ENCODE measurements around the gene SMIM23. TPM values are rescaled to one million over a fixed set of nuclear protein-coding genes. Genes with fewer than 3 reads are reported as not detected.

SMIM23 gene
- polyA plus RNA-seq, 3 donors: not detected

DNA sequence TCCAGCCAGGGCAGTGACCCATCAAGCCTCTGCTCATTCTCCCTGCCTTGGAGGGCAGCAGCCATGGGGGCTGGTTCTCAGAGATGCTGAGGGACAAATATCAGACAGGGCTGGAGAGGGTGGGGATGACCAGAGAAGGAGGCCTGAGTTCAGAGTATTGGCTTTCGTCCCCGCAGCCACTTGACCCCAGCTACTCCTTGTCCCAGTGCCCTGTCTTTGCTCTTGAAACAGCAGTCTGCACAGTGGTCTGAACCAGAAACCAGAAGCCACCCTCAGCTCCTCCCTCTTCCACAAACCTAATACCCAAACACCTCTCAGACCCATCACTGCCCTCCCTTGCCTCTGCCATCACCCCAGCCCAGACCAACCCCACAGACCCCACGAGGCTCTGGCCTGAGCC, 36.3 kb upstream of the SMIM23 start:
- no peaks in the 10 kb centered on the region for H3K9me3 ChIP-seq (replicated peaks in 1 of 2; ENCODE audit: control insufficient read depth in 1 of 2, insufficient read depth in 1 of 2, low read length in 2 of 2)
- H3K9ac ChIP-seq (ENCODE audit: insufficient read depth, low read length, poor library complexity, severe bottlenecking): no peak overlapping the region
- H3K27ac ChIP-seq (ENCODE audit: low read depth in 1 of 2, low read length in 2 of 2): no peak overlapping the region
- intact Hi-C loops (cut with micrococcal nuclease): no loop called here
- peak overlapping the region in 1 of 7 donors; percentile 75 for H3K27ac Mint-ChIP-seq
- no peaks in the 10 kb centered on the region for H3K36me3 ChIP-seq (replicated peaks in 1 of 2; ENCODE audit: control insufficient read depth in 1 of 2, insufficient read depth in 2 of 2, low read length in 2 of 2)
- H3K4me2 ChIP-seq (replicated peaks; ENCODE audit: extremely low read depth, low read length, poor library complexity, severe bottlenecking): no peak overlapping the region
- no peaks in the 10 kb centered on the region for H3K4me1 Mint-ChIP-seq
- H2AFZ ChIP-seq (ENCODE audit: insufficient read depth, low read depth, low read length, poor library complexity, severe bottlenecking): no peak overlapping the region
- TF ChIP-seq, protein P1, sequence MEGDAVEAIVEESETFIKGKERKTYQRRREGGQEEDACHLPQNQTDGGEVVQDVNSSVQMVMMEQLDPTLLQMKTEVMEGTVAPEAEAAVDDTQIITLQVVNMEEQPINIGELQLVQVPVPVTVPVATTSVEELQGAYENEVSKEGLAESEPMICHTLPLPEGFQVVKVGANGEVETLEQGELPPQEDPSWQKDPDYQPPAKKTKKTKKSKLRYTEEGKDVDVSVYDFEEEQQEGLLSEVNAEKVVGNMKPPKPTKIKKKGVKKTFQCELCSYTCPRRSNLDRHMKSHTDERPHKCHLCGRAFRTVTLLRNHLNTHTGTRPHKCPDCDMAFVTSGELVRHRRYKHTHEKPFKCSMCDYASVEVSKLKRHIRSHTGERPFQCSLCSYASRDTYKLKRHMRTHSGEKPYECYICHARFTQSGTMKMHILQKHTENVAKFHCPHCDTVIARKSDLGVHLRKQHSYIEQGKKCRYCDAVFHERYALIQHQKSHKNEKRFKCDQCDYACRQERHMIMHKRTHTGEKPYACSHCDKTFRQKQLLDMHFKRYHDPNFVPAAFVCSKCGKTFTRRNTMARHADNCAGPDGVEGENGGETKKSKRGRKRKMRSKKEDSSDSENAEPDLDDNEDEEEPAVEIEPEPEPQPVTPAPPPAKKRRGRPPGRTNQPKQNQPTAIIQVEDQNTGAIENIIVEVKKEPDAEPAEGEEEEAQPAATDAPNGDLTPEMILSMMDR (IDR thresholded peaks at IDR 0.05): no peak
- H3K36me3 Mint-ChIP-seq: no peaks in the 10 kb centered on the region
- H3K4me1 ChIP-seq (ENCODE audit: control insufficient read depth in 1 of 2, insufficient read depth in 2 of 2, low read length in 2 of 2): no peaks in the 10 kb centered on the region
- H3K4me3 ChIP-seq (replicated peaks in 1 of 3; ENCODE audit: low read depth in 2 of 3, low read length in 3 of 3): no peak overlapping the region
- H3K4me3 Mint-ChIP-seq: no peak overlapping the region
- DNase-seq: no peak
- no peaks in the 10 kb centered on the region for H3K79me2 ChIP-seq (ENCODE audit: insufficient read depth, low read length)
- H4K20me1 ChIP-seq (ENCODE audit: insufficient read depth, low read length): no peaks in the 10 kb centered on the region
- peaks cover 0 to 2% (median 0%) of the 10 kb centered on the region in 7 donors for H3K9me3 Mint-ChIP-seq
- 100% methylated on average over 3 of the region's 3 CpGs for WGBS (ENCODE audit: insufficient coverage)
- H3K27me3 Mint-ChIP-seq (ENCODE audit: low read depth in 3 of 3): peaks cover 0 to 6% (median 3%) of the 10 kb centered on the region in 3 donors
- H3K27me3 ChIP-seq (ENCODE audit: control insufficient read depth in 2 of 2, insufficient read depth in 2 of 2, low read length in 2 of 2): no peaks in the 10 kb centered on the region

DNA sequence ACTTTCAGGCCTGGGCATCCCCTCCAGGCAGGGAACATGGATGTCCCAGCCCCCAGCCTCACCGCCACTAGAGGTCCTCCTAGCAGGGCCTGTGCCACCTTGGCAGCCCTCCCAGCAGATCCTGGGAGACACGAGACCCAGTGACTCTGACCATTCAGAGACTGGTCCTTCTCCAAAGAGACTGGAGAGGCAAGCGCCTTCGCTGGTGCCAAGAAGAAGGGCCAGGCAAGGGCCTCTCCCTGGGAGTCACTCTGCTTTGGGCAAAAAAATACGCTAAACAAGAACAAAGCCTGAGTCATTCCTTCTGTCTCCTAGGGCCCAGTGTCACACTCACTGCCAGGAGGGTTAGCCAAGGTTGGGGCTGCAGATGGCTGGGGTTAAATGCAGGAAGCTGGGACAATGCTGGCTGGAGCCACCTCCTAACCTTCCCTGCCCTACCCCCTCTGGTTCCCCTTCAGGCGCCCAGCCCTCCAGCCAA, 35.3 kb upstream of the SMIM23 start:
- no peak for DNase-seq
- H3K4me3 Mint-ChIP-seq: no peak overlapping the region
- no peaks in the 10 kb centered on the region for H3K4me1 Mint-ChIP-seq
- Histone ChIP-seq H4K20me1 (ENCODE audit: insufficient read depth, low read length) (no peaks in the 10 kb centered on the region), H3K27me3 (ENCODE audit: control insufficient read depth in 2 of 2, insufficient read depth in 2 of 2, low read length in 2 of 2) (no peaks in the 10 kb centered on the region), H3K27ac (ENCODE audit: low read depth in 1 of 2, low read length in 2 of 2) (no peak overlapping the region), H3K9me3 (replicated peaks in 1 of 2; ENCODE audit: control insufficient read depth in 1 of 2, insufficient read depth in 1 of 2, low read length in 2 of 2) (no peaks in the 10 kb centered on the region), H3K79me2 (ENCODE audit: insufficient read depth, low read length) (no peaks in the 10 kb centered on the region), H2AFZ (ENCODE audit: insufficient read depth, low read depth, low read length, poor library complexity, severe bottlenecking) (no peak overlapping the region), H3K9ac (ENCODE audit: insufficient read depth, low read length, poor library complexity, severe bottlenecking) (no peak overlapping the region), H3K4me3 (replicated peaks in 1 of 3; ENCODE audit: low read depth in 2 of 3, low read length in 3 of 3) (no peak overlapping the region), H3K4me1 (ENCODE audit: control insufficient read depth in 1 of 2, insufficient read depth in 2 of 2, low read length in 2 of 2) (no peaks in the 10 kb centered on the region), H3K36me3 (replicated peaks in 1 of 2; ENCODE audit: control insufficient read depth in 1 of 2, insufficient read depth in 2 of 2, low read length in 2 of 2) (no peaks in the 10 kb centered on the region), H3K4me2 (replicated peaks; ENCODE audit: extremely low read depth, low read length, poor library complexity, severe bottlenecking) (no peak overlapping the region)
- H3K27ac Mint-ChIP-seq: no peak overlapping the region
- H3K27me3 Mint-ChIP-seq (ENCODE audit: low read depth in 3 of 3): peaks cover 0 to 6% (median 3%) of the 10 kb centered on the region in 3 donors
- WGBS (ENCODE audit: insufficient coverage): 78% methylated on average over 6 of the region's 6 CpGs
- TF ChIP-seq, protein P1 (IDR thresholded peaks at IDR 0.05): no peak
- peaks cover 0 to 2% (median 0%) of the 10 kb centered on the region in 7 donors for H3K9me3 Mint-ChIP-seq
- H3K36me3 Mint-ChIP-seq: no peaks in the 10 kb centered on the region
- intact Hi-C loops (cut with micrococcal nuclease): no loop called here
